ENCODE data around the gene TINCR.

TINCR gene

GRCh38 chr19:5590151-5590864 is 22.6 kb upstream of the TINCR start:
- in situ Hi-C loops (cut with MboI; ENCODE audit: low sequenced_read_pairs): no loop called here

- in situ Hi-C loops (cut with MboI; ENCODE audit: low sequenced_read_pairs): no loop called here
These were observed 21.3 kb upstream of the TINCR start for GRCh38 chr19:5588906-5589676.

- in situ Hi-C loops (cut with MboI; ENCODE audit: low sequenced_read_pairs): no loop called here
These were observed 20.7 kb upstream of the TINCR start for GRCh38 chr19:5588441-5588840.

- in situ Hi-C loops (cut with MboI; ENCODE audit: low sequenced_read_pairs): no loop called here
These were observed 19.9 kb upstream of the TINCR start for GRCh38 chr19:5587661-5588060.

GRCh38 chr19:5587071-5587455 is 19.3 kb upstream of the TINCR start:
- in situ Hi-C loops (cut with MboI; ENCODE audit: low sequenced_read_pairs): no loop called here

- in situ Hi-C loops (cut with MboI; ENCODE audit: low sequenced_read_pairs): no loop called here
These were observed 18.7 kb upstream of the TINCR start for GRCh38 chr19:5586300-5587070.

GRCh38 chr19:5585461-5586299 is 17.9 kb upstream of the TINCR start:
- in situ Hi-C loops (cut with MboI; ENCODE audit: low sequenced_read_pairs): no loop called here

GRCh38 chr19:5580161-5580571 is 12.4 kb upstream of the TINCR start:
- in situ Hi-C loops (cut with MboI; ENCODE audit: low sequenced_read_pairs): no loop called here

GRCh38 chr19:5579697-5580096 is 11.9 kb upstream of the TINCR start:
- in situ Hi-C loops (cut with MboI; ENCODE audit: low sequenced_read_pairs): no loop called here

- in situ Hi-C loops (cut with MboI; ENCODE audit: low sequenced_read_pairs): no loop called here
These were observed 11.5 kb upstream of the TINCR start for GRCh38 chr19:5579286-5579685.

GRCh38 chr19:5578097-5578846 is 10.5 kb upstream of the TINCR start:
- in situ Hi-C loops (cut with MboI; ENCODE audit: low sequenced_read_pairs): no loop called here

- in situ Hi-C loops (cut with MboI; ENCODE audit: low sequenced_read_pairs): no loop called here
These were observed 7.8 kb upstream of the TINCR start for GRCh38 chr19:5575590-5575989.

GRCh38 chr19:5572556-5573286 is 5.0 kb upstream of the TINCR start:
- in situ Hi-C loops (cut with MboI; ENCODE audit: low sequenced_read_pairs): no loop called here

- in situ Hi-C loops (cut with MboI; ENCODE audit: low sequenced_read_pairs): no loop called here
These were observed 4.0 kb upstream of the TINCR start for GRCh38 chr19:5571777-5572176.

- in situ Hi-C loops (cut with MboI; ENCODE audit: low sequenced_read_pairs): no loop called here
These were observed 236 bp upstream of the TINCR start for GRCh38 chr19:5567970-5568407.

- in situ Hi-C loops (cut with MboI; ENCODE audit: low sequenced_read_pairs): no loop called here
These were observed 2.8 kb downstream of the TINCR start for GRCh38 chr19:5564930-5565329.

GRCh38 chr19:5563935-5564612 is 3.7 kb downstream of the TINCR start:
- in situ Hi-C loops (cut with MboI; ENCODE audit: low sequenced_read_pairs): no loop called here

GRCh38 chr19:5563008-5563431 is 4.7 kb downstream of the TINCR start:
- in situ Hi-C loops (cut with MboI; ENCODE audit: low sequenced_read_pairs): no loop called here

- in situ Hi-C loops (cut with MboI; ENCODE audit: low sequenced_read_pairs): no loop called here
These were observed 5.5 kb downstream of the TINCR start for GRCh38 chr19:5562280-5562679.
